ENCODE measurements around the gene SRPK1.

SRPK1 gene

GRCh38 chr6:35920793-35921732 is at the start of gene SRPK1:
TSS of gene SRPK1 (minus strand) at chr6:35921098. CDS start at chr6:35921056, 42 bp downstream.
- Histone ChIP-seq H3K36me3 (ENCODE audit: insufficient read depth) (no peaks in the 10 kb centered on the region), H2AFZ (ENCODE audit: low read depth) (peak within 1 kb of the TSS; percentile 88), H3K4me1 (ENCODE audit: low read depth, poor library complexity, severe bottlenecking) (peaks cover 39% of the 10 kb centered on the region), H3K4me3 (IDR thresholded peaks at IDR 0.05; ENCODE audit: insufficient read depth, low read depth, low read length) (no peak within 1 kb of the TSS), H3K9ac (peak within 1 kb of the TSS; percentile 90), H3K27ac (peak within 1 kb of the TSS; percentile 68), H4K20me1 (ENCODE audit: insufficient read depth) (peaks cover 27% of the 10 kb centered on the region), H3K4me2 (peak within 1 kb of the TSS; percentile 99), H3K27me3 (ENCODE audit: insufficient read depth, low read depth) (no peaks in the 10 kb centered on the region), H3K79me2 (ENCODE audit: insufficient read depth, low read depth) (peaks cover 42% of the 10 kb centered on the region)
- TF ChIP-seq, protein P1, sequence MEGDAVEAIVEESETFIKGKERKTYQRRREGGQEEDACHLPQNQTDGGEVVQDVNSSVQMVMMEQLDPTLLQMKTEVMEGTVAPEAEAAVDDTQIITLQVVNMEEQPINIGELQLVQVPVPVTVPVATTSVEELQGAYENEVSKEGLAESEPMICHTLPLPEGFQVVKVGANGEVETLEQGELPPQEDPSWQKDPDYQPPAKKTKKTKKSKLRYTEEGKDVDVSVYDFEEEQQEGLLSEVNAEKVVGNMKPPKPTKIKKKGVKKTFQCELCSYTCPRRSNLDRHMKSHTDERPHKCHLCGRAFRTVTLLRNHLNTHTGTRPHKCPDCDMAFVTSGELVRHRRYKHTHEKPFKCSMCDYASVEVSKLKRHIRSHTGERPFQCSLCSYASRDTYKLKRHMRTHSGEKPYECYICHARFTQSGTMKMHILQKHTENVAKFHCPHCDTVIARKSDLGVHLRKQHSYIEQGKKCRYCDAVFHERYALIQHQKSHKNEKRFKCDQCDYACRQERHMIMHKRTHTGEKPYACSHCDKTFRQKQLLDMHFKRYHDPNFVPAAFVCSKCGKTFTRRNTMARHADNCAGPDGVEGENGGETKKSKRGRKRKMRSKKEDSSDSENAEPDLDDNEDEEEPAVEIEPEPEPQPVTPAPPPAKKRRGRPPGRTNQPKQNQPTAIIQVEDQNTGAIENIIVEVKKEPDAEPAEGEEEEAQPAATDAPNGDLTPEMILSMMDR (conservative IDR thresholded peaks at IDR 0.05; ENCODE audit: low read depth, low read length): no peak

GRCh38 chr6:35970181-35970580 is 49.3 kb upstream of the SRPK1 start:
- Histone ChIP-seq H3K27me3 (ENCODE audit: insufficient read depth, low read depth) (no peaks in the 10 kb centered on the region), H3K79me2 (ENCODE audit: insufficient read depth, low read depth) (no peaks in the 10 kb centered on the region), H3K4me1 (ENCODE audit: low read depth, poor library complexity, severe bottlenecking) (peaks cover 22% of the 10 kb centered on the region), H3K4me2 (no peak overlapping the region), H2AFZ (ENCODE audit: low read depth) (no peak overlapping the region), H3K36me3 (ENCODE audit: insufficient read depth) (no peaks in the 10 kb centered on the region), H3K9ac (no peak overlapping the region), H3K4me3 (IDR thresholded peaks at IDR 0.05; ENCODE audit: insufficient read depth, low read depth, low read length) (no peak overlapping the region), H3K27ac (no peak overlapping the region), H4K20me1 (ENCODE audit: insufficient read depth) (no peaks in the 10 kb centered on the region)
- TF ChIP-seq, protein P1 (conservative IDR thresholded peaks at IDR 0.05; ENCODE audit: low read depth, low read length): no peak

DNA sequence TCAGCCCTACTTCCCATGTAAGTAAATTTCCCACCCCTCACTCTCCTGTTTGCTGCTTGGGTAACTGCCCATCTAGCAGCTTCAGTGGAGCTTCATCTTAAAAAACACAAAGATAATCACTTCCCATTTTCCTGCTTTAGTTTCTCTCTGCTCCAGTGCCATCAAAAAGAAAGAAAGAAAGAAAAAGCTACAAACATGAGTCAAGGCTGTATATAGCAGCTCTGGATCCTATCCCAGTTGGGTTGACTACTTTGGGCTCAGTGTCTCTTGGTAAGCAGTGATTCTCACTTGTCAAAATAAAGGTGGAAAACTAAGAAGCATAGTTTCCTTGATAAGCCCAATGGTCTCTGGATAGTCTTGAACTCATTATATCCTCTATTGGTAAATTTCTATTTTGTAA is 48.7 kb upstream of the SRPK1 start:
- TF ChIP-seq, protein P1 (conservative IDR thresholded peaks at IDR 0.05; ENCODE audit: low read depth, low read length): no peak
- no peak overlapping the region for H2AFZ ChIP-seq (ENCODE audit: low read depth)
- no peaks in the 10 kb centered on the region for H3K36me3 ChIP-seq (ENCODE audit: insufficient read depth)
- H3K4me1 ChIP-seq (ENCODE audit: low read depth, poor library complexity, severe bottlenecking): peaks cover 19% of the 10 kb centered on the region
- H3K9ac ChIP-seq: no peak overlapping the region
- no peak overlapping the region for H3K27ac ChIP-seq
- no peaks in the 10 kb centered on the region for H3K27me3 ChIP-seq (ENCODE audit: insufficient read depth, low read depth)
- no peaks in the 10 kb centered on the region for H4K20me1 ChIP-seq (ENCODE audit: insufficient read depth)
- H3K4me3 ChIP-seq (IDR thresholded peaks at IDR 0.05; ENCODE audit: insufficient read depth, low read depth, low read length): no peak overlapping the region
- no peak overlapping the region for H3K4me2 ChIP-seq
- no peaks in the 10 kb centered on the region for H3K79me2 ChIP-seq (ENCODE audit: insufficient read depth, low read depth)

- H3K27me3 ChIP-seq (ENCODE audit: insufficient read depth, low read depth): no peaks in the 10 kb centered on the region
- H3K79me2 ChIP-seq (ENCODE audit: insufficient read depth, low read depth): no peaks in the 10 kb centered on the region
- H4K20me1 ChIP-seq (ENCODE audit: insufficient read depth): no peaks in the 10 kb centered on the region
- TF ChIP-seq, protein P1 (conservative IDR thresholded peaks at IDR 0.05; ENCODE audit: low read depth, low read length): no peak
- no peak overlapping the region for H3K9ac ChIP-seq
- H3K36me3 ChIP-seq (ENCODE audit: insufficient read depth): no peaks in the 10 kb centered on the region
- H3K27ac ChIP-seq: no peak overlapping the region
- H3K4me1 ChIP-seq (ENCODE audit: low read depth, poor library complexity, severe bottlenecking): peaks cover 11% of the 10 kb centered on the region
- no peak overlapping the region for H3K4me2 ChIP-seq
- no peak overlapping the region for H2AFZ ChIP-seq (ENCODE audit: low read depth)
- H3K4me3 ChIP-seq (IDR thresholded peaks at IDR 0.05; ENCODE audit: insufficient read depth, low read depth, low read length): no peak overlapping the region
Observed at GRCh38 chr6:35968821-35969220, 47.9 kb upstream of the SRPK1 start.

Measured in KMS-11 (cell line).